NT2/D1 (cell line): ENCODE data around the gene FBXO48.

Experiments used
- YY1 ChIP-seq: IDR thresholded peaks from 2 replicates; pipeline ENCODE4 v1.6.1; 2011; ENCODE audit not compliant: insufficient read length, insufficient read depth
- ZNF274 ChIP-seq: IDR thresholded peaks from 2 replicates; pipeline ENCODE4 v1.6.1; 2011; ENCODE audit warnings: mild to moderate bottlenecking, low read depth, low read length

DNA sequence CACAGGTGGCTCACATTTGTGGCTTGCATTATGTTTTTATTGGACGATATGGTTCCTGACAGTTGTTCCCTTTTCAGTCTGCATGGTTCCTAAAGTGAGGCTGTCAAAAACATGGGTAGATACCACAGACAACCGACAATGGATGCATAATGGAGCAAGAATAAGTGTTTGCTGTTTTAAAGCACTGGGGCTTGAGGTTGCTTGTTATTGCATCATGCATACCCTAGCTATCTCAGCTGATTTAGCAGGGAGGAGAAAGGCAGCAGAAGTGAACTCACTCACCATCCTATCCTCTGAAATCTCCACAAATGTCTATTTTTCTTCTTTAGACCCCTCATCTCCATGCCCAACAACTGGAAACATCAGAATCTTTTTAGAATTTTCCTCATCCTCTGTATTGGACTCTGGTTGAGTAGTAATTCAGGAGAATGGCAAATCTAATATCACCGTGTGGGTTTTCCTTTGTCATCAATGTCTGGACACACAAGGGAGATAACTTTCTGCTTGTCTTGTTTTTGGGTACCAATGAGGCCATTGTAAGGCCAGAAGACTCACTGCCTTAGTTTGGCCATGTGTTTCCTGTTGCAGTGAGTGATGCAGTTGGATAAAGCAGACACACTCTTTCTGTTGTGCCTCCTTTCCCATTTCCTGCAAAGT lies 46.7 kb downstream of the FBXO48 start:
- no peak for TF ChIP-seq YY1
- no peak for TF ChIP-seq ZNF274
